Right lobe of liver (tissue), 6 donors: ENCODE measurements around the gene GABRB2. TPM values are rescaled to one million over a fixed set of nuclear protein-coding genes. Genes with fewer than 3 reads are reported as not detected.
"Not testable (repeated sequence)": the region's sequence is repeated elsewhere in the genome, so short reads cannot be mapped to it uniquely, and the experiment has no call there.

Experiments used
- ATAC-seq, 4 donors: fragments of 200-7000 bp; cut with Tn5 transposase; one replicate each; pipeline ENCODE4 v1.9.1; 2020; ENCODE audit warnings: mild to moderate bottlenecking in 4 of 4, moderate library complexity in 4 of 4
- DNase-seq, 3 donors: peaks; one replicate each; pipeline ENCODE4 v3.0.0-alpha.2; 2020
- H3K27ac ChIP-seq, 3 donors: fragments of 200-600 bp; one replicate each; pipeline ENCODE4 v1.8.0; 2022
- H3K27me3 ChIP-seq, 2 donors: fragments of 200-600 bp; one replicate each; pipeline ENCODE4 v1.8.0; 2022
- H3K36me3 ChIP-seq, 4 donors: fragments of 200-600 bp; sonication (generic) in 1 of 4; one replicate each; pipeline versions ENCODE4 v1.5.1 to v1.8.0; 2017 to 2022; ENCODE audit warnings: control low read depth in 1 of 4
- H3K4me1 ChIP-seq, 4 donors: fragments of 200-600 bp; sonication (generic) in 1 of 4; one replicate each; pipeline versions ENCODE4 v1.5.1 to v1.8.0; 2017 to 2022; ENCODE audit warnings: control low read depth in 1 of 4
- H3K4me3 ChIP-seq, 3 donors: fragments of 200-600 bp; one replicate each; pipeline ENCODE4 v1.8.0; 2022
- H3K9me3 ChIP-seq, 4 donors: fragments of 200-600 bp; sonication (generic) in 1 of 4; one replicate each; pipeline versions ENCODE4 v1.5.1 to v1.8.0; 2017 to 2022; ENCODE audit warnings: control low read depth in 1 of 4
- POLR2A ChIP-seq: fragments of 450-650 bp; IDR thresholded peaks from one replicate; pipeline ENCODE4 v1.6.1; 2017; ENCODE audit warnings: antibody characterized with exemption, mild to moderate bottlenecking
- WGBS: methylation state at CpG from one replicate; pipeline ENCODE4 v1.1.6; 2018; ENCODE audit warnings: low coverage, low lambda C conversion rate; ENCODE audit not compliant: insufficient coverage; ENCODE audit errors: missing lambda C conversion rate; 5-methylcytosine and 5-hydroxymethylcytosine counted together
- intact Hi-C, 2 donors: fragments of 100-400 bp; cut with DNase I; formaldehyde crosslinking; loops; one replicate each; pipeline versions ENCODE4 v1.11.2 to v1.14.1; 2022
- total RNA-seq, 6 experiments: library from RNA; depleted of rRNA in 2 of 6; stranded (reverse); fragments of >200 nt in 2 of 6; fragmentation: NEBNext Ultra II Directional in 3 of 6; extraction: Animal tissue kit (Norgen Biotek cat#: 25700) in 3 of 6; gene quantifications; one replicate each; pipeline versions ENCODE4 v1.1.0 to v1.2.4, GENCODE V29; 2016 to 2023
- TF ChIP-seq, protein P1 (sequence below), 4 donors: fragments of 200-600 bp in 3 of 4; fragments of 450-650 bp in 1 of 4; IDR thresholded peaks; one replicate each; pipeline versions ENCODE4 v1.5.1 to v1.8.0; 2016 to 2022; ENCODE audit warnings: antibody characterized with exemption in 4 of 4, mild to moderate bottlenecking in 2 of 4
- donor health status: DM: no; HTN: yes; CAD: no.
- donor health status: DM: no; HTN: no; CAD: no.
- donor health status: DM: no; HTN: no; CAD: no.
- donor health status: DM: no; HTN: yes; CAD: no.
- donor health status: DM: no; HTN: yes; CAD: no.

The GABRB2 gene
- total RNA-seq, 6 experiments from 2014 or later, result not detected

DNA sequence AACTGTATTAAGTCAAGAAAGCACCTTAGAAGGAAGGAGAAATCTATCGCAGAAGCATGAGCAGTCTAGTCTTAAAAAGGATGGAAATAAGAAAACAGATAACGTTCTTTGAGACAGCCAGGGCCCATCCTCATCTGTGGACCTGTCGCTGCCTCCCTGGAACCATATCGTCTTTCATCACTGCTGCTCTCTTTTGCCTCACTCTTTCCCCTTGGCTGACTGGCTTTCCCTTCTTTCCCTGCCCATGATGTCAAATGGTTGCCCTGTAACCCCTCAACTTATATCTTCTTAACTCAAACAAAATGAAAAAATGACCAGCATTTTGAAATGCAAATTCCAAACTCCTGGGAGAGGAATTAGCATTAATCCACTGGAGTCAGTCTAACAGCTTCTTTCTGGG is 299.8 kb downstream of the GABRB2 start:
- Histone ChIP-seq H3K27ac (no peak overlapping the region), H3K27me3 (no peaks in the 10 kb centered on the region), H3K36me3 (no peaks in the 10 kb centered on the region), H3K9me3 (no peaks in the 10 kb centered on the region), H3K4me3 (no peak overlapping the region), H3K4me1 (no peaks in the 10 kb centered on the region)
- DNase-seq (no peak), ATAC-seq (no peak)
- intact Hi-C loops, result no loop called here
- 51% methylated on average over 4 of the region's 4 CpGs for WGBS
- no peak for TF ChIP-seq POLR2A
- TF ChIP-seq, protein P1, sequence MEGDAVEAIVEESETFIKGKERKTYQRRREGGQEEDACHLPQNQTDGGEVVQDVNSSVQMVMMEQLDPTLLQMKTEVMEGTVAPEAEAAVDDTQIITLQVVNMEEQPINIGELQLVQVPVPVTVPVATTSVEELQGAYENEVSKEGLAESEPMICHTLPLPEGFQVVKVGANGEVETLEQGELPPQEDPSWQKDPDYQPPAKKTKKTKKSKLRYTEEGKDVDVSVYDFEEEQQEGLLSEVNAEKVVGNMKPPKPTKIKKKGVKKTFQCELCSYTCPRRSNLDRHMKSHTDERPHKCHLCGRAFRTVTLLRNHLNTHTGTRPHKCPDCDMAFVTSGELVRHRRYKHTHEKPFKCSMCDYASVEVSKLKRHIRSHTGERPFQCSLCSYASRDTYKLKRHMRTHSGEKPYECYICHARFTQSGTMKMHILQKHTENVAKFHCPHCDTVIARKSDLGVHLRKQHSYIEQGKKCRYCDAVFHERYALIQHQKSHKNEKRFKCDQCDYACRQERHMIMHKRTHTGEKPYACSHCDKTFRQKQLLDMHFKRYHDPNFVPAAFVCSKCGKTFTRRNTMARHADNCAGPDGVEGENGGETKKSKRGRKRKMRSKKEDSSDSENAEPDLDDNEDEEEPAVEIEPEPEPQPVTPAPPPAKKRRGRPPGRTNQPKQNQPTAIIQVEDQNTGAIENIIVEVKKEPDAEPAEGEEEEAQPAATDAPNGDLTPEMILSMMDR (IDR thresholded peaks at IDR 0.05), result no peak

- H3K4me3 ChIP-seq, H3K27ac ChIP-seq, intact Hi-C loops, H3K27me3 ChIP-seq, H3K4me1 ChIP-seq, H3K36me3 ChIP-seq, DNase-seq, ATAC-seq, H3K9me3 ChIP-seq: not testable (repeated sequence)
- 47% methylated on average over 5 of the region's 5 CpGs for WGBS
Measured at GRCh38 chr5:161245846-161246245, 300.7 kb downstream of the GABRB2 start.

Other genes starting within 250 kb of the GABRB2 start
- gene GABRA6, start 139.0 kb upstream of the GABRB2 start, total RNA-seq, result not detected